Measurements from ENCODE around the gene LGR6.

The LGR6 gene

DNA sequence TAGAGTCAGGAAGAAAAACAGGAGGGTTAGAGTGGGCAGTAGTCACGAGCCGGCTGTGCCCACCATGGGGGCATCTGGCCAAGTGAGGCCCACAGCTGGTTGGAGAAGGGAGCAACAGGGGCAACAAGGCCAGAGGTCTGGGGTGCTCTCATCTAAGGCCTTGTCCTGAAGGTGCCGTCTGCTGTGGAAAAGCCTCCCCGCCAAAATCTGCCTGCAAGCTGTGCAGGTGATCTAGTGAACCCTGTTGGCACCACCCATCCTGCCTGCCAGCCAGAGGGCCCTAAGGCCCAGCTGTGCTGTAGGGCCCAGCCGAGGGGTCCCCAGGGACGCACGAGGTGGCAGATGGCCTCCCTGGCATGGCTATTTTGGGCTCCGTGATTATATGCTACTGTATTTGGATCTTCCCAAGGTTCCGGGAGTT, 51.3 kb downstream of the LGR6 start:
- ChIA-PET CTCF (interaction anchor here (1.7 kb wide), 1 partner anchor 52 kb away, joined by 4 read pairs; no protein-coding TSS in a partner anchor), POLR2A (no interaction called here)
- Histone ChIP-seq H3K9me3 (ENCODE audit: control insufficient read depth, insufficient read depth, low read depth, low read length) (no peaks in the 10 kb centered on the region), H3K4me1 (ENCODE audit: control insufficient read depth, insufficient read depth, low read length) (no peaks in the 10 kb centered on the region), H3K4me3 (ENCODE audit: low read depth, low read length) (no peak overlapping the region), H3K27ac (ENCODE audit: extremely low read depth, low read depth, low read length) (no peak overlapping the region), H3K36me3 (ENCODE audit: control insufficient read depth in 2 of 2, insufficient read depth in 1 of 2, low read length in 2 of 2) (no peaks in the 10 kb centered on the region)
- TF ChIP-seq ZNF341 (tag by site-specific recombination; IDR thresholded peaks at IDR 0.05; ENCODE audit: low read depth) (no peak), MYNN (tag by site-specific recombination; IDR thresholded peaks at IDR 0.05; ENCODE audit: borderline replicate concordance) (no peak), ZBTB7A (tag by site-specific recombination; IDR thresholded peaks at IDR 0.05; ENCODE audit: low read depth) (no peak), ZNF133 (tag by site-specific recombination; IDR thresholded peaks at IDR 0.05) (no peak)
- TF ChIP-seq, protein P1, sequence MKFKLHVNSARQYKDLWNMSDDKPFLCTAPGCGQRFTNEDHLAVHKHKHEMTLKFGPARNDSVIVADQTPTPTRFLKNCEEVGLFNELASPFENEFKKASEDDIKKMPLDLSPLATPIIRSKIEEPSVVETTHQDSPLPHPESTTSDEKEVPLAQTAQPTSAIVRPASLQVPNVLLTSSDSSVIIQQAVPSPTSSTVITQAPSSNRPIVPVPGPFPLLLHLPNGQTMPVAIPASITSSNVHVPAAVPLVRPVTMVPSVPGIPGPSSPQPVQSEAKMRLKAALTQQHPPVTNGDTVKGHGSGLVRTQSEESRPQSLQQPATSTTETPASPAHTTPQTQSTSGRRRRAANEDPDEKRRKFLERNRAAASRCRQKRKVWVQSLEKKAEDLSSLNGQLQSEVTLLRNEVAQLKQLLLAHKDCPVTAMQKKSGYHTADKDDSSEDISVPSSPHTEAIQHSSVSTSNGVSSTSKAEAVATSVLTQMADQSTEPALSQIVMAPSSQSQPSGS (tag by site-specific recombination; IDR thresholded peaks at IDR 0.05; ENCODE audit: low read depth): no peak

- ChIA-PET CTCF (no interaction called here), POLR2A (no interaction called here)
- no peaks in the 10 kb centered on the region for H3K36me3 ChIP-seq (ENCODE audit: control insufficient read depth in 2 of 2, insufficient read depth in 1 of 2, low read length in 2 of 2)
- TF ChIP-seq GLIS2 (tag by site-specific recombination; IDR thresholded peaks at IDR 0.05): no peak
- TF ChIP-seq, protein P2, sequence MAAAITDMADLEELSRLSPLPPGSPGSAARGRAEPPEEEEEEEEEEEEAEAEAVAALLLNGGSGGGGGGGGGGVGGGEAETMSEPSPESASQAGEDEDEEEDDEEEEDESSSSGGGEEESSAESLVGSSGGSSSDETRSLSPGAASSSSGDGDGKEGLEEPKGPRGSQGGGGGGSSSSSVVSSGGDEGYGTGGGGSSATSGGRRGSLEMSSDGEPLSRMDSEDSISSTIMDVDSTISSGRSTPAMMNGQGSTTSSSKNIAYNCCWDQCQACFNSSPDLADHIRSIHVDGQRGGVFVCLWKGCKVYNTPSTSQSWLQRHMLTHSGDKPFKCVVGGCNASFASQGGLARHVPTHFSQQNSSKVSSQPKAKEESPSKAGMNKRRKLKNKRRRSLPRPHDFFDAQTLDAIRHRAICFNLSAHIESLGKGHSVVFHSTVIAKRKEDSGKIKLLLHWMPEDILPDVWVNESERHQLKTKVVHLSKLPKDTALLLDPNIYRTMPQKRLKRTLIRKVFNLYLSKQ (tag by site-specific recombination; IDR thresholded peaks at IDR 0.05; ENCODE audit: borderline replicate concordance): no peak
- H3K4me3 ChIP-seq (ENCODE audit: low read depth, low read length): no peak overlapping the region
- no peak overlapping the region for H3K27ac ChIP-seq (ENCODE audit: extremely low read depth, low read depth, low read length)
- H3K9me3 ChIP-seq (ENCODE audit: control insufficient read depth, insufficient read depth, low read depth, low read length): no peaks in the 10 kb centered on the region
- H3K4me1 ChIP-seq (ENCODE audit: control insufficient read depth, insufficient read depth, low read length): no peaks in the 10 kb centered on the region
These were observed 51.8 kb downstream of the LGR6 start for GRCh38 chr1:202245391-202245790.

GRCh38 chr1:202247104-202247503, 53.5 kb downstream of the LGR6 start:
- H3K27ac ChIP-seq (ENCODE audit: extremely low read depth, low read depth, low read length): no peak overlapping the region
- no peaks in the 10 kb centered on the region for H3K4me1 ChIP-seq (ENCODE audit: control insufficient read depth, insufficient read depth, low read length)
- H3K9me3 ChIP-seq (ENCODE audit: control insufficient read depth, insufficient read depth, low read depth, low read length): no peaks in the 10 kb centered on the region
- CTCF ChIA-PET: interaction anchor here (0.6 to 1.1 kb wide), 3 partner anchors 10 to 59 kb away, joined by 3 read pairs; no protein-coding TSS in a partner anchor
- no peaks in the 10 kb centered on the region for H3K36me3 ChIP-seq (ENCODE audit: control insufficient read depth in 2 of 2, insufficient read depth in 1 of 2, low read length in 2 of 2)
- TF ChIP-seq ZFHX2 (tag by site-specific recombination; conservative IDR thresholded peaks at IDR 0.05) (no peak), ZNF174 (tag by site-specific recombination; IDR thresholded peaks at IDR 0.05) (no peak), GLI4 (tag by site-specific recombination; IDR thresholded peaks at IDR 0.05) (no peak), ZNF585B (tag by site-specific recombination; IDR thresholded peaks at IDR 0.05) (no peak), KLF10 (tag by site-specific recombination; IDR thresholded peaks at IDR 0.05) (no peak), MZF1 (tag by site-specific recombination; IDR thresholded peaks at IDR 0.05; ENCODE audit: borderline replicate concordance) (no peak), ZNF157 (tag by site-specific recombination; IDR thresholded peaks at IDR 0.05) (no peak), ZBTB7A (tag by site-specific recombination; IDR thresholded peaks at IDR 0.05; ENCODE audit: low read depth) (no peak), ZNF426 (tag by site-specific recombination; IDR thresholded peaks at IDR 0.05) (no peak), GLI2 (tag by site-specific recombination; IDR thresholded peaks at IDR 0.05; ENCODE audit: borderline replicate concordance, low read depth) (no peak), MYNN (tag by site-specific recombination; IDR thresholded peaks at IDR 0.05; ENCODE audit: borderline replicate concordance) (no peak), YY1 (tag by site-specific recombination; IDR thresholded peaks at IDR 0.05) (no peak), ZXDB (tag by site-specific recombination; IDR thresholded peaks at IDR 0.05) (no peak), ZNF292 (tag by site-specific recombination; IDR thresholded peaks at IDR 0.05; ENCODE audit: borderline replicate concordance, low read depth) (no peak)
- TF ChIP-seq, protein P3, sequence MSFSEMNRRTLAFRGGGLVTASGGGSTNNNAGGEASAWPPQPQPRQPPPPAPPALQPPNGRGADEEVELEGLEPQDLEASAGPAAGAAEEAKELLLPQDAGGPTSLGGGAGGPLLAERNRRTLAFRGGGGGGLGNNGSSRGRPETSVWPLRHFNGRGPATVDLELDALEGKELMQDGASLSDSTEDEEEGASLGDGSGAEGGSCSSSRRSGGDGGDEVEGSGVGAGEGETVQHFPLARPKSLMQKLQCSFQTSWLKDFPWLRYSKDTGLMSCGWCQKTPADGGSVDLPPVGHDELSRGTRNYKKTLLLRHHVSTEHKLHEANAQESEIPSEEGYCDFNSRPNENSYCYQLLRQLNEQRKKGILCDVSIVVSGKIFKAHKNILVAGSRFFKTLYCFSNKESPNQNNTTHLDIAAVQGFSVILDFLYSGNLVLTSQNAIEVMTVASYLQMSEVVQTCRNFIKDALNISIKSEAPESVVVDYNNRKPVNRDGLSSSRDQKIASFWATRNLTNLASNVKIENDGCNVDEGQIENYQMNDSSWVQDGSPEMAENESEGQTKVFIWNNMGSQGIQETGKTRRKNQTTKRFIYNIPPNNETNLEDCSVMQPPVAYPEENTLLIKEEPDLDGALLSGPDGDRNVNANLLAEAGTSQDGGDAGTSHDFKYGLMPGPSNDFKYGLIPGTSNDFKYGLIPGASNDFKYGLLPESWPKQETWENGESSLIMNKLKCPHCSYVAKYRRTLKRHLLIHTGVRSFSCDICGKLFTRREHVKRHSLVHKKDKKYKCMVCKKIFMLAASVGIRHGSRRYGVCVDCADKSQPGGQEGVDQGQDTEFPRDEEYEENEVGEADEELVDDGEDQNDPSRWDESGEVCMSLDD (tag by site-specific recombination; IDR thresholded peaks at IDR 0.05): no peak
- POLR2A ChIA-PET: interaction anchor here (1.0 kb wide), 1 partner anchor 36 kb away, joined by 3 read pairs; no protein-coding TSS in a partner anchor
- H3K4me3 ChIP-seq (ENCODE audit: low read depth, low read length): no peak overlapping the region
